Measurements from ENCODE around the gene KRTAP8-1.

DNA sequence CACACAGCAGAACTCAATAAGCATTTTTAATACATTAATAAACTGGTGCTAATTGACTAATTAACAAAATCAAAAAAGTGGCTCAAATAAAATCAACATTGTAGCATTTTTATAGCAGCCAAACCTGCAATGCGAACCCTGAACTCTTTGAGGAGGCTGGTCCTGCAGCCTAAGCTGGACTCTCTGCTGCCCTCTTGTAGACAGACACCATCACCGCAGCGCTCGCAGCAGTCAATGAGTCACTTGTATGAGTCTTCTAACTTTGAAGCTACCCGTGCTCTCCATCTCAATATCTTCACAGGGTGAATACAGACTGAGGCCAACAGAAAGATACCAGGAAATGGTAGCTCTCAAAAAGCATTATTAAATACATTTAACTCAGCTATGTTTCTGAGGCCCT lies 26.2 kb upstream of the KRTAP8-1 start:
- no peak for TF ChIP-seq POLR2AphosphoS5 (IDR thresholded peaks at IDR 0.05; ENCODE audit: insufficient read depth, low read depth, low read length)
- no peak for TF ChIP-seq CTCF (IDR thresholded peaks at IDR 0.05; ENCODE audit: extremely low read depth in 1 of 2, insufficient read depth in 1 of 2, low read depth in 1 of 2, low read length in 2 of 2)
- TF ChIP-seq POLR2A (IDR thresholded peaks at IDR 0.05; ENCODE audit: low read depth, low read length): no peak

Data from endothelial cell of umbilical vein (primary cell).